ENCODE data around the gene CFB.

DNA sequence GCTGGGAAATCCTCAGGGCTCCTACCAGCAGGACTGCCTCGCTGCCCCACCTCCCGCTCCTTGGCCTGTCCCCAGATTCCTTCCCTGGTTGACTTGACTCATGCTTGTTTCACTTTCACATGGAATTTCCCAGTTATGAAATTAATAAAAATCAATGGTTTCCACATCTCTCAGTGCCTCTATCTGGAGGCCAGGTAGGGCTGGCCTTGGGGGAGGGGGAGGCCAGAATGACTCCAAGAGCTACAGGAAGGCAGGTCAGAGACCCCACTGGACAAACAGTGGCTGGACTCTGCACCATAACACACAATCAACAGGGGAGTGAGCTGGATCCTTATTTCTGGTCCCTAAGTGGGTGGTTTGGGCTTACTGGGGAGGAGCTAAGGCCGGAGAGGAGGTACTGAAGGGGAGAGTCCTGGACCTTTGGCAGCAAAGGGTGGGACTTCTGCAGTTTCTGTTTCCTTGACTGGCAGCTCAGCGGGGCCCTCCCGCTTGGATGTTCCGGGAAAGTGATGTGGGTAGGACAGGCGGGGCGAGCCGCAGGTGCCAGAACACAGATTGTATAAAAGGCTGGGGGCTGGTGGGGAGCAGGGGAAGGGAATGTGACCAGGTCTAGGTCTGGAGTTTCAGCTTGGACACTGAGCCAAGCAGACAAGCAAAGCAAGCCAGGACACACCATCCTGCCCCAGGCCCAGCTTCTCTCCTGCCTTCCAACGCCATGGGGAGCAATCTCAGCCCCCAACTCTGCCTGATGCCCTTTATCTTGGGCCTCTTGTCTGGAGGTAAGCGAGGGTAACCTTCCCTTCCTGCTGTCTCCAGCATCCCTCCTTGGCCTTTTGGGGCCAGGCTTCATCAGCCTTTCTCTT lies at the start of gene CFB:
- TF ChIP-seq CTCF (IDR thresholded peaks at IDR 0.05) (no peak), POLR2A (IDR thresholded peaks at IDR 0.05) (peak; percentile 22), POLR2AphosphoS5 (IDR thresholded peaks at IDR 0.05) (peak in 2 of 3 donors; percentile 8 to 66), EP300 (IDR thresholded peaks at IDR 0.05; ENCODE audit: low read depth) (no peak)
